Pancreas (tissue), 10 donors: ENCODE results near the gene SLC38A5. TPM values are rescaled to one million over a fixed set of nuclear protein-coding genes. Genes with fewer than 3 reads are reported as not detected.
A peak's percentile ranks its signal among the peaks of the same experiment; 100 is the strongest.

Source experiments
- ATAC-seq, 4 donors: fragments of 200-7000 bp; cut with Tn5 transposase; one replicate each; pipeline versions ENCODE4 v1.8.0 to v1.9.1; 2020; ENCODE audit warnings: mild to moderate bottlenecking in 4 of 4, moderate library complexity in 4 of 4
- DNase-seq, 6 donors: peaks; one replicate each; pipeline ENCODE4 v3.0.0-alpha.2; 2020
- FAIRE-seq: peaks from 2 replicates; lab custom pipeline; 2012; peaks lifted over from hg19 to GRCh38; lab: Jason Lieb, UNC
- H3K27ac ChIP-seq, 4 donors: fragments of 200-600 bp; sonication (generic); 1 replicate in 3 of 4; 2 replicates in 1 of 4; pipeline versions ENCODE4 v1.5.0 to v1.8.0; 2020
- H3K27me3 ChIP-seq, 4 donors: fragments of 200-600 bp; one replicate each; pipeline ENCODE4 v1.8.0; 2021
- H3K36me3 ChIP-seq, 3 donors: fragments of 200-600 bp; sonication (generic) in 1 of 3; one replicate each; pipeline versions ENCODE4 v1.5.0 to v1.8.0; 2020 to 2021
- H3K4me1 ChIP-seq, 3 donors: fragments of 200-600 bp; one replicate each; pipeline ENCODE4 v1.8.0; 2021
- H3K4me3 ChIP-seq, 4 donors: fragments of 200-600 bp; sonication (generic) in 2 of 4; one replicate each; pipeline versions ENCODE4 v1.5.0 to v1.8.0; 2020 to 2021
- H3K9me3 ChIP-seq, 4 donors: fragments of 200-600 bp; one replicate each; pipeline ENCODE4 v1.8.0; 2021
- WGBS, 2 donors: extraction: QIAGEN DNeasy Blood & Tissue Kit; methylation state at CpG; one replicate each; pipeline ENCODE4 v1.1.7; 2013; 5-methylcytosine and 5-hydroxymethylcytosine counted together
- intact Hi-C, 3 donors: fragments of 100-400 bp; cut with DNase I; formaldehyde crosslinking; loops; one replicate each; pipeline versions ENCODE4 v1.11.1 to v1.14.2; 2022
- polyA plus RNA-seq, 2 donors: library from polyadenylated mRNA; stranded (reverse); fragments of 200-250 nt; gene quantifications; one replicate each; pipeline ENCODE4 v1.2.3, GENCODE V29; 2013
- total RNA-seq, 6 donors: library from RNA; stranded (reverse); fragmentation: NEBNext Ultra II Directional in 4 of 6; extraction: Animal tissue kit (Norgen Biotek cat#: 25700) in 4 of 6; gene quantifications; one replicate each; pipeline versions ENCODE4 v1.2.1 to v1.2.4, GENCODE V29; 2021 to 2023
- TF ChIP-seq, protein P1 (sequence below), 4 donors: fragments of 200-600 bp; sonication (generic) in 3 of 4; IDR thresholded peaks; one replicate each; pipeline versions ENCODE4 v1.5.0 to v1.8.0; 2021; ENCODE audit warnings: antibody characterized with exemption in 4 of 4
- donor health status: healthy with polysubstance abuse.
- donor health status: DM: no; HTN: no; CAD: no; lungs with moderate emphysema.
- donor health status: DM: no; HTN: no; CAD: no.
- donor health status: control.
- donor health status: control.
- donor health status: Bipolar disorder and iron deficiency.
- donor health status: DM: yes; HTN: yes; CAD: no.
- donor health status: DM: no; HTN: no; CAD: no.
- donor health status: DM: no; HTN: no; CAD: no.
- donor health status: DM: yes; HTN: yes; CAD: no.

SLC38A5 gene
- total and polyA plus RNA-seq, 8 donors: 63.3 to 373 (median 150) TPM

DNA sequence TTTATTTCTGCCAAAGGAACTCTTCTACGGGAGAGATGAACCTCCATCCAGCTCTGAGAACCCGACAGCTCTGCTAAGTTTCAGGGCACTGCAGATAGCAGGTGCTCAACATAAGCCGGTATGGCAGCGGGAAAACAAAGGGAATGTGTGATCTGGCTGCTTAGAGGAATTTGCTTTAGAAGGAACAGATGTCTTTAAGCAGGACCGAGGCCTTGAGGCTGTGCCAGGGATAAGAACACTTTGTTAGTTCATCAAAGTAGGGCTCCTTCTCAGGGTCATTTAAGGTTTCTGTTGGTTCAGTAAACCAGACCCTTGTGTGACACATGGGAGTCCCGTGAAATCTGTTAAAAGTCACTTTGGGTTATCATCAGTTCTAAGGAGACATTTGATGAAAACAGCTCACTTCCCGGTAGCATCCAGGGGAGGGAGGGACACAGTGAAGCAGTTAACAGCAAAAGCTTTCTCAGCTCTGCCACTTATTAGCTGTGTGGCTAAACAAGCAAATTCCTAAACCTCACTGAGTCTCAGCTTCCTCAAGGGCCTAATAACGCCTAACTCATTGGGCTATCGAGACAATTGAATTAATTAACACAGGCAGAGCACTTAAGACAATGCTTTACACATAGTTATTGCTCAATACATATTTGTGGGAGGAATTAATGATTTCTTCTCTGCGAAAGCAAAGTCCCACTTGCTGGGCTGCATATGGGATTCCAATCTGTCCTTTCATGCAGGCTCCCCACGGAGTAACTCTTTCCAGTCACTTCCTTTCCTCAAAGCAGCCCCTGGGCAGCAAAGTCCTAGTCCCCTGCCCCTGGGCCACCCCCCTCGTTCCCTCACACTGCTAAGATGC is 3.0 kb upstream of the SLC38A5 start:
- Histone ChIP-seq H3K27ac (peak overlapping the region in 2 of 4 donors; percentile 33), H3K36me3 (no peaks in the 10 kb centered on the region), H3K4me1 (no peaks in the 10 kb centered on the region), H3K9me3 (no peaks in the 10 kb centered on the region), H3K27me3 (no peaks in the 10 kb centered on the region), H3K4me3 (no peak overlapping the region)
- intact Hi-C loops: no loop called here
- no peak for FAIRE-seq
- TF ChIP-seq, protein P1, sequence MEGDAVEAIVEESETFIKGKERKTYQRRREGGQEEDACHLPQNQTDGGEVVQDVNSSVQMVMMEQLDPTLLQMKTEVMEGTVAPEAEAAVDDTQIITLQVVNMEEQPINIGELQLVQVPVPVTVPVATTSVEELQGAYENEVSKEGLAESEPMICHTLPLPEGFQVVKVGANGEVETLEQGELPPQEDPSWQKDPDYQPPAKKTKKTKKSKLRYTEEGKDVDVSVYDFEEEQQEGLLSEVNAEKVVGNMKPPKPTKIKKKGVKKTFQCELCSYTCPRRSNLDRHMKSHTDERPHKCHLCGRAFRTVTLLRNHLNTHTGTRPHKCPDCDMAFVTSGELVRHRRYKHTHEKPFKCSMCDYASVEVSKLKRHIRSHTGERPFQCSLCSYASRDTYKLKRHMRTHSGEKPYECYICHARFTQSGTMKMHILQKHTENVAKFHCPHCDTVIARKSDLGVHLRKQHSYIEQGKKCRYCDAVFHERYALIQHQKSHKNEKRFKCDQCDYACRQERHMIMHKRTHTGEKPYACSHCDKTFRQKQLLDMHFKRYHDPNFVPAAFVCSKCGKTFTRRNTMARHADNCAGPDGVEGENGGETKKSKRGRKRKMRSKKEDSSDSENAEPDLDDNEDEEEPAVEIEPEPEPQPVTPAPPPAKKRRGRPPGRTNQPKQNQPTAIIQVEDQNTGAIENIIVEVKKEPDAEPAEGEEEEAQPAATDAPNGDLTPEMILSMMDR (IDR thresholded peaks at IDR 0.05): no peak
- ATAC-seq: peak in 2 of 4 donors; percentile 13 to 21
- WGBS, 2 donors: 35 to 43% methylated on average over 12 of the region's 12 CpGs
- DNase-seq: peak in 1 of 6 donors; percentile 61

DNA sequence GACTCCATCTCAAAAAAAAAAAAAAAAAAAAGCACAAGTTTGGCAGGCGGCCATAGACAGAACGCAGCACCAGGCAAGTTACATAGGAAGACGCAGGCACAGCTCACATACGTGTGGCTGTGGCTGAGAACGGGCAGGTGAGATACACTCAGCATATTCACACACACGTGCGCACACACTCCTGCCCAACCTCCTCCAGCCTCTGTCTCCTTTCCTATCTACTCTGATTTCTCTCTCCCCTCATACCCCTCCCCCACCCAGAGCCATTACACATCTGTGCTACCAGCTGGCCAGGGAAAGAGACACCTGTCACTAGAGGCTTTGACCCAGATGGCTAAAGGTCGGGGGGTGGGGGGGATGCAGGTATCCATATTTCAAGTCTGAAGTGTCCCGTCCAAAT is 2.2 kb upstream of the SLC38A5 start:
- Histone ChIP-seq H3K36me3 (no peaks in the 10 kb centered on the region), H3K4me1 (no peaks in the 10 kb centered on the region), H3K4me3 (no peak overlapping the region), H3K27me3 (no peaks in the 10 kb centered on the region), H3K9me3 (no peaks in the 10 kb centered on the region), H3K27ac (peak overlapping the region in 1 of 4 donors; percentile 33)
- FAIRE-seq: no peak
- peak in 3 of 4 donors; percentile 16 to 47 (median 44) for ATAC-seq
- DNase-seq: peak in 3 of 6 donors; percentile 57 to 68 (median 58)
- intact Hi-C loops: no loop called here
- TF ChIP-seq, protein P1 (IDR thresholded peaks at IDR 0.05): no peak
- 29 to 52% methylated on average over 9 of the region's 9 CpGs for WGBS, 2 donors

DNA sequence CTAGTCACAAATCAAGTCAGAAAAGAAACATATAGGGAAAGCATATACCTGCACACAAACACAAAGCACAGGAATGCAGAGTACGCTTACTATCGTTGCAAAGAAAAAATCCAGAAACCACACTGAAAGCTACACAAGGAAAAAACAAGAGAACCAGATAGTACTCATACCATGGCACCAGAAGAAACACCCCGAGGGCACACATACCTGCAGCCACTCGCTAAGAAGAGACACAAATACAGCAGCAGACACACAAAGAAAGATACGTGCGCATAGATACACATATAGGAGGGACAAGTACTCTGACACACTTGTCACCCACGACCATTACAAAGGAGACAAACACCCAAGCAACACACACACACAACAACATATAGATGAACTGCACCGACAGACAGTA is 1.4 kb upstream of the SLC38A5 start:
- intact Hi-C loops: no loop called here
- WGBS, 2 donors: 57 to 58% methylated on average over 8 of the region's 8 CpGs
- H3K36me3 ChIP-seq: no peaks in the 10 kb centered on the region
- no peak overlapping the region for H3K4me3 ChIP-seq
- no peak overlapping the region for H3K27ac ChIP-seq
- TF ChIP-seq, protein P1 (IDR thresholded peaks at IDR 0.05): no peak
- FAIRE-seq (no peak), DNase-seq (no peak), ATAC-seq (no peak)
- no peaks in the 10 kb centered on the region for H3K27me3 ChIP-seq
- H3K4me1 ChIP-seq: no peaks in the 10 kb centered on the region
- no peaks in the 10 kb centered on the region for H3K9me3 ChIP-seq

DNA sequence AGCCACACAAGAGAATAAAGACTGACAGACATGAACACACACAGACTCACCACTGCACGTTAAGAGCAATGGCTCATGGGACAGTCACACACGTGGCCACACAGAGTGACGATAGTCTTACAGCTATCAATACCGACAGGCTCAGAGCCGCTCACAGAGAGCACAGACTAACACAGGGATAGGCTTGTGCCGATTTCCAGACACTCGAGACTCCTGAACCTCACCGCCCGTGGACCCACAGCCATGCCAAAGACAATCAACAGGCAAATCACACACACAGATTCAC is 716 bp upstream of the SLC38A5 start:
- no peaks in the 10 kb centered on the region for H3K27me3 ChIP-seq
- no peak overlapping the region for H3K4me3 ChIP-seq
- H3K27ac ChIP-seq: no peak overlapping the region
- FAIRE-seq (no peak), DNase-seq (no peak), ATAC-seq (peak in 1 of 4 donors; percentile 25)
- no peaks in the 10 kb centered on the region for H3K4me1 ChIP-seq
- intact Hi-C loops: no loop called here
- H3K9me3 ChIP-seq: no peaks in the 10 kb centered on the region
- WGBS, 2 donors: 51 to 59% methylated on average over 9 of the region's 9 CpGs
- no peaks in the 10 kb centered on the region for H3K36me3 ChIP-seq
- TF ChIP-seq, protein P1 (IDR thresholded peaks at IDR 0.05): no peak
